K562 (cell line): ENCODE results near the gene NUP205. TPM values are rescaled to one million over a fixed set of nuclear protein-coding genes. Genes with fewer than 3 reads are reported as not detected.

ENCODE experiments used
- CBFB ChIP-seq: sonication (generic); formaldehyde crosslinking; IDR thresholded peaks from 2 replicates; pipeline ENCODE4 v1.4.0; 2020; ENCODE audit warnings: mild to moderate bottlenecking, missing genetic modification reagents
- FOXP4 ChIP-seq: sonication (generic); formaldehyde crosslinking; IDR thresholded peaks from 2 replicates; pipeline ENCODE4 v1.8.0; 2022; ENCODE audit warnings: mild to moderate bottlenecking, missing genetic modification reagents, borderline replicate concordance
- HNRNPUL1 ChIP-seq: fragments of 200-400 bp; formaldehyde crosslinking; IDR thresholded peaks from 2 replicates; pipeline ENCODE4 v1.6.1; 2017; ENCODE audit warnings: low read length
- MBD2 ChIP-seq: sonication (generic); IDR thresholded peaks from 2 replicates; pipeline ENCODE4 v1.6.1; 2016; ENCODE audit warnings: low read depth, borderline replicate concordance
- MIER1 ChIP-seq: fragments of 450-650 bp; IDR thresholded peaks from 2 replicates; pipeline ENCODE4 v1.6.1; 2016; ENCODE audit warnings: antibody characterized with exemption, mild to moderate bottlenecking, low read depth
- NR4A1 ChIP-seq, 2 experiments: fragments of 250-450 bp in 1 of 2; fragments of 450-650 bp in 1 of 2; sonication (Bioruptor Pico) in 1 of 2; IDR thresholded peaks; 2 replicates each; pipeline versions ENCODE4 v1.4.0 to v1.6.1; 2016 to 2020; ENCODE audit warnings: mild to moderate bottlenecking in 2 of 2, missing compliant biosample characterization in 1 of 2, missing genetic modification characterization in 1 of 2, moderate library complexity in 1 of 2
- OTX1 ChIP-seq: fragments of 450-650 bp; formaldehyde crosslinking; IDR thresholded peaks from 2 replicates; pipeline ENCODE4 v1.4.0; 2022; ENCODE audit warnings: mild to moderate bottlenecking
- PPARD ChIP-seq: fragments of 250-450 bp; sonication (Bioruptor Pico); IDR thresholded peaks from 2 replicates; pipeline ENCODE4 v1.8.0; 2022; ENCODE audit warnings: inconsistent platforms, mild to moderate bottlenecking, moderate library complexity
- RCOR1 ChIP-seq, 2 experiments: IDR thresholded peaks; 2 replicates each; pipeline ENCODE4 v1.6.1; 2012; ENCODE audit warnings: low read depth in 2 of 2, low read length in 2 of 2, borderline replicate concordance in 1 of 2, improper control_type of control experiment in 1 of 2
- SAFB2 ChIP-seq: fragments of 200-400 bp; formaldehyde crosslinking; IDR thresholded peaks from 2 replicates; pipeline ENCODE4 v1.6.1; 2018; ENCODE audit warnings: borderline replicate concordance, low read length, low read depth, moderate library complexity; ENCODE audit not compliant: severe bottlenecking
- SIN3A ChIP-seq, 2 experiments: fragments of 150-350 bp in 1 of 2; IDR thresholded peaks; 2 replicates each; pipeline ENCODE4 v1.6.1; 2011 to 2016; ENCODE audit warnings: borderline replicate concordance in 2 of 2, low read depth in 2 of 2, low read length in 2 of 2, mild to moderate bottlenecking in 2 of 2, moderate library complexity in 2 of 2; ENCODE audit not compliant: control insufficient read depth in 1 of 2
- ZNF695 ChIP-seq: fragments of 450-650 bp; formaldehyde crosslinking; IDR thresholded peaks from 2 replicates; pipeline ENCODE4 v1.4.0; 2020; ENCODE audit warnings: mild to moderate bottlenecking, moderate library complexity
- ZNF699 ChIP-seq: fragments of 250-450 bp; sonication (Bioruptor Pico); IDR thresholded peaks from 2 replicates; pipeline ENCODE4 v1.8.0; 2021; ENCODE audit warnings: mild to moderate bottlenecking, moderate library complexity; ENCODE audit not compliant: insufficient replicate concordance
- ZNF707 ChIP-seq: fragments of 250-450 bp; sonication (Bioruptor Pico); conservative IDR thresholded peaks from 2 replicates; pipeline ENCODE4 v1.8.0; 2022; ENCODE audit warnings: inconsistent platforms, mild to moderate bottlenecking, moderate library complexity
- polyA plus RNA-seq, 8 experiments: library from polyadenylated mRNA; depleted of rRNA in 4 of 8; stranded (reverse) in 5 of 8; unstranded in 3 of 8; fragments of >200 nt; fragmentation: Nextera tagmentation in 2 of 8; fragmentation: Illumina TruSeq in 1 of 8; extraction: Ambion mirVana in 2 of 8; extraction: Trizol in 1 of 8; gene quantifications; 2 replicates each; pipeline versions ENCODE4 v1.2.1 to v1.2.3, GENCODE V29; 2011 to 2014; ENCODE audit warnings: inconsistent platforms in 1 of 8, missing spikeins in 1 of 8
- total RNA-seq, 7 experiments: library from RNA; depleted of rRNA in 6 of 7; stranded (reverse); fragments of >200 nt in 6 of 7; fragmentation: Illumina TruSeq in 2 of 7; extraction: Trizol in 2 of 7; gene quantifications; 2 replicates each; pipeline versions ENCODE4 v1.2.1 to v1.2.3, GENCODE V29; 2011 to 2021; ENCODE audit warnings: low replicate concordance in 1 of 7
- TF ChIP-seq, protein P1 (sequence below): sonication (generic); formaldehyde crosslinking; IDR thresholded peaks from 2 replicates; pipeline ENCODE4 v1.9.0; 2022; ENCODE audit warnings: mild to moderate bottlenecking, missing genetic modification reagents
- TF ChIP-seq, protein P2 (sequence below): fragments of 200-800 bp; sonication (Bioruptor generic); IDR thresholded peaks from 2 replicates; pipeline ENCODE4 v1.6.1; 2016; ENCODE audit warnings: missing genetic modification characterization, missing compliant biosample characterization
- TF ChIP-seq, protein P3 (sequence below): fragments of 450-650 bp; IDR thresholded peaks from one replicate; pipeline ENCODE4 v1.6.1; 2018; ENCODE audit warnings: mild to moderate bottlenecking, moderate library complexity; ENCODE audit not compliant: partially characterized antibody

NUP205 gene
- total and polyA plus RNA-seq, 9 of the 15 experiments (the other 6 are each of a cell fraction or from before 2014, with no cell fraction given) = 101 to 282 (median 193) TPM

DNA sequence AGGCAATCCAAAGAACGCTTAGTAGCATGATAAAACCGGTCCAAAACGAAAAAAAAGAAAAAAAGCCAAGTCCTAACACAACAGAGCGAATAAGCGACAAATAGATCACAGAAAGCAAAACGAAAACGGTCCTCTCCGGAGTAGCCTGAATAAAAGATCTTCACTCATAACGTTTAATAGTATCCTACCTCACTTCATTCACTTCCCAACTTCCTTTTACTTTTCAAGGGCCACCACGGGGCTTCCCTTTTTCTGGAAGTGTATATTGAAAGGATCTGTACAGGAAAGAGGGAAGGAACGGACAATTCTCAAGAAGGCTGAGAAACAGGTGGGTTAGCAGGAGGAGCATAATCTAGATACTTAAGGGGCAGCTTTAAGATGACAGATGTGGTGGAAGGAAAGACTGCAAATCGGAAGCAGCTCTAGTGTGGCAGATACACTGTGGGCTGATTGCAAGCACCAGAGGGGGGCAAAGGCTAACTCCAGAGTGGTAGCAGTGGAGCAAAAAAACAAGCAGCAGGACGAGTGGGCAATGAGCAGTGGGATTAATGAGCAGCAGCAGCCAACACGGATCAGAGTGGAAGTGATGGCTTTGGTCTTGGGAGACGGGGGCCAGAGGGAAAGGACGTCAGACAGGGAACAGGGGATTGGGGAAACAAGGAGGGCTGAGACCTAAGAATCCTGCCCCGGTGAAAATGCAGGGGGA, 48.7 kb upstream of the NUP205 start (continued):
- TF ChIP-seq, protein P1, sequence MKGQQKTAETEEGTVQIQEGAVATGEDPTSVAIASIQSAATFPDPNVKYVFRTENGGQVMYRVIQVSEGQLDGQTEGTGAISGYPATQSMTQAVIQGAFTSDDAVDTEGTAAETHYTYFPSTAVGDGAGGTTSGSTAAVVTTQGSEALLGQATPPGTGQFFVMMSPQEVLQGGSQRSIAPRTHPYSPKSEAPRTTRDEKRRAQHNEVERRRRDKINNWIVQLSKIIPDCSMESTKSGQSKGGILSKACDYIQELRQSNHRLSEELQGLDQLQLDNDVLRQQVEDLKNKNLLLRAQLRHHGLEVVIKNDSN (CRISPR knock-in tag) = no peak
- TF ChIP-seq ZNF707 = no peak
- no peak for TF ChIP-seq CBFB
- no peak for TF ChIP-seq PPARD (CRISPR knock-in tag)
- TF ChIP-seq NR4A1 (CRISPR knock-in tag; IDR thresholded peaks at IDR 0.05) = no peak
- no peak for TF ChIP-seq NR4A1 (tag; IDR thresholded peaks at IDR 0.05)
- no peak for TF ChIP-seq MIER1
- TF ChIP-seq OTX1 (CRISPR knock-in tag) = peak; percentile 88; the same call in 1 of the 2 replicates
- TF ChIP-seq ZNF695 = no peak
- no peak for TF ChIP-seq MBD2
- no peak for TF ChIP-seq RCOR1 (IDR thresholded peaks at IDR 0.05; ENCODE audit: borderline replicate concordance in 1 of 2, low read depth in 2 of 2, low read length in 2 of 2)
- peak; percentile 20; the same call in 1 of the 2 replicates for TF ChIP-seq HNRNPUL1
- TF ChIP-seq SAFB2 = no peak
- peak in 1 of 2 experiments; percentile 32; a peak in 1 of 4 replicates for TF ChIP-seq SIN3A (IDR thresholded peaks at IDR 0.05; ENCODE audit: borderline replicate concordance in 2 of 2, control insufficient read depth in 1 of 2, low read depth in 2 of 2, low read length in 2 of 2)
- TF ChIP-seq ZNF699 (CRISPR knock-in tag) = no peak
- TF ChIP-seq, protein P2, sequence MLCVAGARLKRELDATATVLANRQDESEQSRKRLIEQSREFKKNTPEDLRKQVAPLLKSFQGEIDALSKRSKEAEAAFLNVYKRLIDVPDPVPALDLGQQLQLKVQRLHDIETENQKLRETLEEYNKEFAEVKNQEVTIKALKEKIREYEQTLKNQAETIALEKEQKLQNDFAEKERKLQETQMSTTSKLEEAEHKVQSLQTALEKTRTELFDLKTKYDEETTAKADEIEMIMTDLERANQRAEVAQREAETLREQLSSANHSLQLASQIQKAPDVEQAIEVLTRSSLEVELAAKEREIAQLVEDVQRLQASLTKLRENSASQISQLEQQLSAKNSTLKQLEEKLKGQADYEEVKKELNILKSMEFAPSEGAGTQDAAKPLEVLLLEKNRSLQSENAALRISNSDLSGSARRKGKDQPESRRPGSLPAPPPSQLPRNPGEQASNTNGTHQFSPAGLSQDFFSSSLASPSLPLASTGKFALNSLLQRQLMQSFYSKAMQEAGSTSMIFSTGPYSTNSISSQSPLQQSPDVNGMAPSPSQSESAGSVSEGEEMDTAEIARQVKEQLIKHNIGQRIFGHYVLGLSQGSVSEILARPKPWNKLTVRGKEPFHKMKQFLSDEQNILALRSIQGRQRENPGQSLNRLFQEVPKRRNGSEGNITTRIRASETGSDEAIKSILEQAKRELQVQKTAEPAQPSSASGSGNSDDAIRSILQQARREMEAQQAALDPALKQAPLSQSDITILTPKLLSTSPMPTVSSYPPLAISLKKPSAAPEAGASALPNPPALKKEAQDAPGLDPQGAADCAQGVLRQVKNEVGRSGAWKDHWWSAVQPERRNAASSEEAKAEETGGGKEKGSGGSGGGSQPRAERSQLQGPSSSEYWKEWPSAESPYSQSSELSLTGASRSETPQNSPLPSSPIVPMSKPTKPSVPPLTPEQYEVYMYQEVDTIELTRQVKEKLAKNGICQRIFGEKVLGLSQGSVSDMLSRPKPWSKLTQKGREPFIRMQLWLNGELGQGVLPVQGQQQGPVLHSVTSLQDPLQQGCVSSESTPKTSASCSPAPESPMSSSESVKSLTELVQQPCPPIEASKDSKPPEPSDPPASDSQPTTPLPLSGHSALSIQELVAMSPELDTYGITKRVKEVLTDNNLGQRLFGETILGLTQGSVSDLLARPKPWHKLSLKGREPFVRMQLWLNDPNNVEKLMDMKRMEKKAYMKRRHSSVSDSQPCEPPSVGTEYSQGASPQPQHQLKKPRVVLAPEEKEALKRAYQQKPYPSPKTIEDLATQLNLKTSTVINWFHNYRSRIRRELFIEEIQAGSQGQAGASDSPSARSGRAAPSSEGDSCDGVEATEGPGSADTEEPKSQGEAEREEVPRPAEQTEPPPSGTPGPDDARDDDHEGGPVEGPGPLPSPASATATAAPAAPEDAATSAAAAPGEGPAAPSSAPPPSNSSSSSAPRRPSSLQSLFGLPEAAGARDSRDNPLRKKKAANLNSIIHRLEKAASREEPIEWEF (CRISPR knock-in tag) = no peak
- TF ChIP-seq FOXP4 (CRISPR knock-in tag) = no peak
- TF ChIP-seq, protein P3, sequence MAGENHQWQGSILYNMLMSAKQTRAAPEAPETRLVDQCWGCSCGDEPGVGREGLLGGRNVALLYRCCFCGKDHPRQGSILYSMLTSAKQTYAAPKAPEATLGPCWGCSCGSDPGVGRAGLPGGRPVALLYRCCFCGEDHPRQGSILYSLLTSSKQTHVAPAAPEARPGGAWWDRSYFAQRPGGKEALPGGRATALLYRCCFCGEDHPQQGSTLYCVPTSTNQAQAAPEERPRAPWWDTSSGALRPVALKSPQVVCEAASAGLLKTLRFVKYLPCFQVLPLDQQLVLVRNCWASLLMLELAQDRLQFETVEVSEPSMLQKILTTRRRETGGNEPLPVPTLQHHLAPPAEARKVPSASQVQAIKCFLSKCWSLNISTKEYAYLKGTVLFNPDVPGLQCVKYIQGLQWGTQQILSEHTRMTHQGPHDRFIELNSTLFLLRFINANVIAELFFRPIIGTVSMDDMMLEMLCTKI = no peak
